Heart right ventricle (tissue), 16 donors: ENCODE results near the gene ERVH48-1. TPM values are rescaled to one million over a fixed set of nuclear protein-coding genes. Genes with fewer than 3 reads are reported as not detected.
A peak's percentile ranks its signal among the peaks of the same experiment; 100 is the strongest.
"Not testable (repeated sequence)": the region's sequence is repeated elsewhere in the genome, so short reads cannot be mapped to it uniquely, and the experiment has no call there.

Experiments
- ATAC-seq, 8 donors: fragments of 200-7000 bp; cut with Tn5 transposase; one replicate each; pipeline ENCODE4 v1.9.1; 2020; ENCODE audit warnings: mild to moderate bottlenecking in 8 of 8, moderate library complexity in 8 of 8, moderate number of reproducible peaks in 1 of 8
- DNase-seq, 2 donors: peaks; one replicate each; pipeline ENCODE4 v3.0.0-alpha.2; 2020
- H3K27ac ChIP-seq, 10 donors: fragments of 200-600 bp; sonication (generic) in 2 of 10; one replicate each; pipeline versions ENCODE4 v1.5.0 to v1.8.0; 2020 to 2022; ENCODE audit warnings: mild to moderate bottlenecking in 3 of 10
- H3K27me3 ChIP-seq, 7 donors: fragments of 200-600 bp; one replicate each; pipeline ENCODE4 v1.8.0; 2021 to 2022; ENCODE audit warnings: mild to moderate bottlenecking in 2 of 7
- H3K36me3 ChIP-seq, 9 donors: fragments of 200-600 bp; sonication (generic) in 1 of 9; one replicate each; pipeline versions ENCODE4 v1.5.0 to v1.8.0; 2020 to 2022; ENCODE audit warnings: mild to moderate bottlenecking in 2 of 9
- H3K4me1 ChIP-seq, 9 donors: fragments of 200-600 bp; sonication (generic) in 1 of 9; one replicate each; pipeline versions ENCODE4 v1.5.0 to v1.8.0; 2020 to 2022; ENCODE audit warnings: mild to moderate bottlenecking in 4 of 9
- H3K4me3 ChIP-seq, 10 donors: fragments of 200-600 bp; sonication (generic) in 2 of 10; one replicate each; pipeline versions ENCODE4 v1.5.0 to v1.8.0; 2020 to 2022; ENCODE audit warnings: mild to moderate bottlenecking in 7 of 10, moderate library complexity in 2 of 10
- H3K9me3 ChIP-seq, 11 donors: fragments of 200-600 bp in 10 of 11; sonication (generic) in 2 of 11; one replicate each; pipeline versions ENCODE4 v1.5.0 to v1.8.0; 2013 to 2022; ENCODE audit warnings: mild to moderate bottlenecking in 2 of 11, control low read depth in 1 of 11, moderate library complexity in 1 of 11
- CTCF ChIP-seq, 9 donors: fragments of 200-600 bp; sonication (generic) in 2 of 9; IDR thresholded peaks; one replicate each; pipeline versions ENCODE4 v1.5.0 to v1.8.0; 2021 to 2022; ENCODE audit warnings: antibody characterized with exemption in 9 of 9, mild to moderate bottlenecking in 5 of 9, moderate library complexity in 1 of 9
- WGBS, 2 donors: extraction: QIAGEN DNeasy Blood & Tissue Kit; methylation state at CpG; one replicate each; pipeline ENCODE4 v1.1.7; 2013; ENCODE audit warnings: inconsistent platforms in 1 of 2; 5-methylcytosine and 5-hydroxymethylcytosine counted together
- intact Hi-C, 10 donors: fragments of 100-400 bp; cut with DNase I; formaldehyde crosslinking; loops; one replicate each; pipeline versions ENCODE4 v1.11.1 to v1.14.2; 2022
- polyA plus RNA-seq, 2 donors: library from polyadenylated mRNA; stranded (reverse); fragments of 200-250 nt; gene quantifications; one replicate each; pipeline ENCODE4 v1.2.3, GENCODE V29; 2013
- total RNA-seq, 10 donors: library from RNA; stranded (reverse); fragmentation: NEBNext Ultra II Directional in 3 of 10; extraction: Animal tissue kit (Norgen Biotek cat#: 25700) in 3 of 10; gene quantifications; one replicate each; pipeline versions ENCODE4 v1.2.1 to v1.2.4, GENCODE V29; 2021 to 2023
- donor health status: Arrhythmogenic right ventricular cardiomyopathy.
- donor health status: ischemic (EF 13 %, LVEDD 7.1; RV severe dilation, severe dysfunction).
- donor health status: healthy with polysubstance abuse.
- donor health status: DM: no; HTN: yes; CAD: no.
- donor health status: DM: no; HTN: no; CAD: no.
- donor health status: ischemic (EF 25% LVEDD 6.9; RV normal size, moderate dysfunction).
- donor health status: ischemic (EF 25% LVEDD 5.7; RV mildly dilated, moderate dysfunction).
- donor health status: healthy.
- donor health status: DM: yes; HTN: yes; CAD: no.
- donor health status: Ischemic cardiomyopathy.
- donor health status: ischemic (EF 35%, LVEDD 5.7; RV mildly dilated, moderate dysfunction).
- donor health status: nonischemic (EF 11% LVEDD 7.7; RV severe dilation, severe dysfunction).
- donor health status: DM: yes; HTN: yes; CAD: no.
- donor health status: PGD.
- donor health status: ischemic (EF 29% LVEDD 5.4; RV normal size, mild dysfunction).
- donor health status: nonischemic (EF 23%, LVEDD 6.1; RV moderate dilation, normal function).

The ERVH48-1 gene
- total and polyA plus RNA-seq, 12 donors: 0.03 to 0.09 TPM; not detected in 10

GRCh38 chr21:42932378-42933136 is 7.1 kb upstream of the ERVH48-1 start:
- H3K36me3 ChIP-seq, DNase-seq, H3K27ac ChIP-seq, H3K4me3 ChIP-seq, H3K4me1 ChIP-seq, H3K9me3 ChIP-seq, H3K27me3 ChIP-seq, ATAC-seq: not testable (repeated sequence)
- intact Hi-C loops: loop anchor here in 1 of 10 donors (10.0 kb wide), 1 partner anchor 858 kb away; the partner anchor contains the start of gene UMODL1
- WGBS, 2 donors: 89 to 90% methylated on average over 16 of the region's 16 CpGs

GRCh38 chr21:42931560-42932235 is 6.3 kb upstream of the ERVH48-1 start:
- Histone ChIP-seq H3K27ac (no peak overlapping the region), H3K9me3 (no peaks in the 10 kb centered on the region), H3K4me1 (peaks cover 0 to 4% (median 0%) of the 10 kb centered on the region in 9 donors), H3K27me3 (no peaks in the 10 kb centered on the region), H3K36me3 (no peaks in the 10 kb centered on the region), H3K4me3 (no peak overlapping the region)
- intact Hi-C loops: loop anchor here in 1 of 10 donors (10.0 kb wide), 1 partner anchor 857 kb away; the partner anchor contains the start of gene UMODL1
- ATAC-seq (no peak), DNase-seq (no peak)
- WGBS, 2 donors: 81 to 90% methylated on average over 13 of the region's 13 CpGs
- TF ChIP-seq CTCF (IDR thresholded peaks at IDR 0.05): no peak

GRCh38 chr21:42929969-42930368 is 4.5 kb upstream of the ERVH48-1 start:
- Histone ChIP-seq H3K4me1 (peaks cover 0 to 4% (median 0%) of the 10 kb centered on the region in 9 donors), H3K27ac (no peak overlapping the region), H3K36me3 (no peaks in the 10 kb centered on the region), H3K9me3 (no peaks in the 10 kb centered on the region), H3K27me3 (no peaks in the 10 kb centered on the region), H3K4me3 (no peak overlapping the region)
- 52 to 56% methylated on average over 3 of the region's 3 CpGs for WGBS, 2 donors
- intact Hi-C loops: loop anchor here in 2 of 10 donors (10.0 kb wide), 4 partner anchors 45 to 855 kb away; partner anchors contain the start of genes PKNOX1 (in 1 of the 2) and UMODL1 (in 1 of the 2)
- TF ChIP-seq CTCF (IDR thresholded peaks at IDR 0.05): no peak
- no peak for DNase-seq
- no peak for ATAC-seq

GRCh38 chr21:42927474-42928200 is 2.2 kb upstream of the ERVH48-1 start:
- H3K36me3 ChIP-seq, H3K9me3 ChIP-seq, H3K27me3 ChIP-seq, ATAC-seq, H3K4me3 ChIP-seq, H3K27ac ChIP-seq, DNase-seq: not testable (repeated sequence)
- H3K4me1 ChIP-seq: peaks cover 0 to 12% (median 4%) of the 10 kb centered on the region in 9 donors
- 92 to 93% methylated on average over 23 of the region's 23 CpGs for WGBS, 2 donors
- intact Hi-C loops: loop anchor here in 1 of 10 donors (10.0 kb wide), 3 partner anchors 47 to 717 kb away; partner anchors contain the start of gene PKNOX1

- Histone ChIP-seq H3K36me3 (no peaks in the 10 kb centered on the region), H3K9me3 (no peaks in the 10 kb centered on the region), H3K4me3 (no peak overlapping the region), H3K27ac (peak overlapping the region in 1 of 10 donors; percentile 44), H3K4me1 (peaks cover 0 to 12% (median 4%) of the 10 kb centered on the region in 9 donors), H3K27me3 (no peaks in the 10 kb centered on the region)
- intact Hi-C loops: loop anchor here in 1 of 10 donors (10.0 kb wide), 3 partner anchors 50 to 720 kb away; partner anchors contain the start of gene PKNOX1
- ATAC-seq (no peak), DNase-seq (no peak)
- TF ChIP-seq CTCF (IDR thresholded peaks at IDR 0.05): no peak
- 82 to 89% methylated on average over 6 of the region's 6 CpGs for WGBS, 2 donors
These were observed 1.0 kb downstream of the ERVH48-1 start for GRCh38 chr21:42924433-42924751.
